GM18508 (cell line): ENCODE measurements around the gene FLCN.
"Not testable (repeated sequence)": the region's sequence is repeated elsewhere in the genome, so short reads cannot be mapped to it uniquely, and the experiment has no call there.

ENCODE experiments used
- ATAC-seq: cut with Tn5 transposase; IDR thresholded peaks from one replicate; pipeline ENCODE4 v1.9.1; 2021; ENCODE audit warnings: moderate number of reproducible peaks; ENCODE audit not compliant: insufficient read depth, unreplicated experiment

The FLCN gene

DNA sequence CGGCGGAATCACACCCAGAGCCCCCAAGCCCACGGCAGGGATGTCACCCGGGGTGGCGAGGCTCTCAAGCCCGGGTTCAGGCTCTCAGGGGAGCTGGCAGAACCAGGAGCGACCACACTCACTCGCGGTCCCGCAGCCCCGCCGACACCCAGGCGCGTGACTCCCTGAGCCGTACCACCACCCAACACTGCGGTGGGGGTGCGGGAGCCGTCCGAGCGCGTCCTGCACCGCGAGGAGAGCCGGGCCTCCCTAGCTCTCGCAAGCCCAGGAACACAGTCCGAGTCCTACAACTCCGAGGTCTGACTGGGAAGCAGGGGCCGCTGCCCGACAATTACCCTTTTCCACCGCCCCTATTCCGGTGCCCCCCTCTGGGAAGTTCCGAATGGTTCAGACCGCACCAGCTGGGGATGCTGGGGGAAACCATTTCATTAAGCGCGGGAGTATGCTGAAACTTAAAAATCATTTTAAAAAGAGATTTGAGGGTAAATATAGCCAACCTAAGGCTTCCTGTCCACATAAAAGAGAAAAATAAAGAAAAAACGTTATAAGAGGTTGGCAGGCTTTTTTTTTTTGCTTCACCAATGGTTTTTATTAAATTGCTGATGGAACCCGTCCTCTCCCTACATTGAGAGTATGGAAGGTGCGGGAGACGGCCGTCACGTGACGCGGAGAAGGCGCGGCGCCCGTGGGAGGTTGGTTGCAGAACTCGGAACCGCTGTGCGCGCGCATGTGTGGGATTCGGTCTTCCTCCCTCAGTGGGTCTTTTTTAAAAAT, at the start of gene FLCN:
FLCN (minus strand) TSS at position 143 of the 774 bp plus-strand sequence. CDS start 9,031 bp downstream, outside the sequence.
- ATAC-seq, result peak; percentile 48

GRCh38 chr17:17285951-17286350, 49.0 kb upstream of the FLCN start:
- no peak for ATAC-seq

DNA sequence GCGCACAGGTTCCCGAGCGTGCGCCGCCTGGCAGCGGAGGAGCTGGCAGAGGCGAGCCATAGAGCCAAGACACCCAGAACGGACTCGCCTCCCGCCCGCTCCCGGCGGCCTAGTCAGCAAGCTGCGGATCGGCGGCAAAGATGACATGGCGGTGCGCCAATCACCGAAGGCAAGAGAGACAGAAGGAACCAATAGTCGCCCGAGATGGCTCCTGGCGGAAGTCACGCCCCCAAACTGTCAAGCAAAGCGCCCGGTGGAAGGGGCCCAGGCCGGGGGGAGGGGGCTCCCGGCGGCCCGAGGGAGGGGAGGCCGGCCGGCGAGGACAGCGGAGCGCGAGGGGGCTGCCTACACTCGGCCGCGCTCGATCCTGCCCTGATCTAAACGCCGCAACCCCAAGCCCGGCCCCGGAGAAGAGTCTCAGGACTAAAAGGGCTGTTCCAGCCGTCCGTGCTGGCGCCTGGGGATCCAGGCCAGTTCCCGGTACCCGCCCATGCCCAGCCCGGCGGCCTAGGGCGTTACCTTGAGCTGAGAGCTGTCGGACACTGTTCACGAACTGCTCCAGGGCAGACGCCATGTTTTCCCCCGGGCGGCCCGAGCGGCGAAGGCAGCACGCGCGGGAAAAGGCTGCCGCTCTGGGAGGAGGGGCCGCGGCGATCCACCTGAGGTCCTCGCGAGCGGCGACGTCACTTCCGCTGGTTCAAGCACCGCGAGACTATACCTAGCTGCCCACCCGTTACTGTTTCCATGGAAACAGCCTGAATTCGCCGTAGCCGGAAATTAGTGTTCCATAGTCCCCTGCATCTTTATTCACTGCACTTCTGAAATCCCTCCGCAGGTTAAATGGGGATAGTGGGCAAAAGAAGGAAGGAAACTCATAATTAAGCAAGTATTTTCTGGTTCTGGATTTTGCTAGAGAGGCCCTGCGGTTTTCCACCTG, 43.9 kb upstream of the FLCN start, which contains the start of gene COPS3:
COPS3 (minus strand) TSS at position 634 of the 937 bp plus-strand sequence; CDS start at position 574, 60 bp downstream.
- peak; percentile 73 for ATAC-seq

- no peak for ATAC-seq
These were observed 42.3 kb upstream of the FLCN start for GRCh38 chr17:17279316-17279715.

DNA sequence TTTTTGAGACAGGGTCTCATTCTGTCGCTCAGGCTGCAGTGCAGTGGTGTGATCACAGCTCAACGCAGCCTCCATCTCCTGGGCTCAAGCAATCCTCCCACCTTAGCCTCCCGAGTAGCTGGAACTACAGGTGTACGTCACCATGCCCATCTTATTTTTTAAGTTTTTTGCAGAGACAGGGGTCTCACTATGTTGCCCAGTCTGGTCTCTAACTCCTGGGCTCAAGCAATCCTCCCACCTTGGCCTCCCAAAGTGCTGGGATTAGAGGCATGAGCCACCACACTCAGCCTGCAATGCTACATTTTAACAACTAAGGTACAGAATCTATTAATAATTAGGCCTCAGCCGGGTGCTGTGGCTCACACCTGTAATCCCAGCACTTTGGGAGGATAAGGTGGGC, 40.5 kb upstream of the FLCN start:
- not testable (repeated sequence) for ATAC-seq

DNA sequence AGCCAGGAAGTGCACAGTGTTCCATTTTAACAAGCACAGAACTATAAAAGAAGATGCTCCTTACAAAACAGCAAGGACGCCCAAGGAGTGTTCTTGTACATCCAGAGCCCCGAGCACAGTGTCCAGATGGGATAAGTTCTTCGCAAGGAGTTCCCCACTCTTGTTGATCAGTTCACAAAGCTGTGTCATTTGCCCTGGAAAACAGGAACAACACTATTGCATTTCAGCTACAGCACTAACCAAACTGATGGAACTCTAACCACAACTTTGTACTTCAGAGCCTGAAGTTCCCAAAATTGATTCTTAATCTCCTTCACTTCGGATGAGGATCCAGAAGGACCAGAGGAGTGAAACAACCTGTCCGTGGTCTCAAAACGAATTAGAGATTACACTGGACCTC, 39.0 kb upstream of the FLCN start:
- ATAC-seq, result no peak

DNA sequence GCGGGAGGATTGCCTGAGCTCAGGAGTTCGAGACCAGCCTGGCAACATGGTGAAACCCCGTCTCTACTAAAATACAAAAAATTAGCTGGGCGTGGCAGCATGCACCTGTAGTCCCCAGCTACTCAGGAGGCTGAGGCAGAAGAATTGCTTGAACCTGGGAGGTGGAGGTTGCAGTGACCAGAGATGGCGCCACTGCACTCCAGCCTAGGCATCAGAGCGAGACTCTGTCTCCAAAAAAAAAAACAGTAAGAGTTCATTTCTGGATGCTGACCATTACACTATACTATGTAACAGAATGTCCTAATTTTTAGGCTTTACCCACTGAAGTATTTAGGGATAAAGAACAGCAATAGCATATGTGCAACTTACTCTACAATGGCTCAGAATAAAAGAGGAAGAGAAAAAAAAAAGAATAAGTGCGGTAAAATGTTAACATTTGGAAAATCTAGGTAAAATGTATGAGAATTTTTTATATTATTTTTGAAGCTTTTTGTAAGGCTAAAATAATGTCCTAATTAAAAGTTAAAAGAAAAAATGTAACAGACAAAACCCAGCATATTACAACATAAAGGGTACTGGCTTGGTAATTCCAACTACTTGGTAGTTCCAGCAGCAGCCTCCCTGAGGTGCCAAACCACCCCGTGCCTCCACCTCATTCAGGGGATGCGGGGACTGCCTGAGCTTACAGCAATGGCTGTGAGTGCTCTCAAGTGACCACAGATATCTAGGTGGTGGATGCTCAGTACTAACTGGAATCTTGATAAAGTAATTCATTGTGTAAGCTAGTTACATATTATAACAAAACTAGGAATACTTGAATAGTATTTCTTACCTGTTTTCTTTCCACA, 33.2 kb upstream of the FLCN start:
- ATAC-seq, result no peak

GRCh38 chr17:17264430-17264829, 27.5 kb upstream of the FLCN start:
- ATAC-seq, result no peak

- ATAC-seq, result no peak
These were observed 22.0 kb upstream of the FLCN start for GRCh38 chr17:17258998-17259397.

DNA sequence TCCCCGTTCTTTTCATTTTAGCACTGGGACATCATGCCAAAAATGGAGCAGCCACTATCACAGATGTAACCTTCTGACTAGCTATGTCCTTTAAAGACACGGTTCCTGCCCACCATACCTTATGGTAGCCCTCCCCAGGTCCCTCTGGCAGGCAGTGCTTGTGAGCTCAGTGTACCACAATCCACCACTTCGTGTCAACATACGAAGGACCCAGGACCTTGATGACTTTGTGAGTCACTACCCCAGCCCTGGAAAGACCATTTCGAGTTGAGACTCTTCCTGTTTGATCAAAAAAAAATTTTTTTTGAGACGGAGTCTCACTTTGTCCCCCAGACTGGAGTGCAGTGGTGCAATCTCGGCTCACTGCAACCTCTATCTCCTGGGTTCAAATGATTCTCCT, 21.0 kb upstream of the FLCN start:
- ATAC-seq, result no peak

DNA sequence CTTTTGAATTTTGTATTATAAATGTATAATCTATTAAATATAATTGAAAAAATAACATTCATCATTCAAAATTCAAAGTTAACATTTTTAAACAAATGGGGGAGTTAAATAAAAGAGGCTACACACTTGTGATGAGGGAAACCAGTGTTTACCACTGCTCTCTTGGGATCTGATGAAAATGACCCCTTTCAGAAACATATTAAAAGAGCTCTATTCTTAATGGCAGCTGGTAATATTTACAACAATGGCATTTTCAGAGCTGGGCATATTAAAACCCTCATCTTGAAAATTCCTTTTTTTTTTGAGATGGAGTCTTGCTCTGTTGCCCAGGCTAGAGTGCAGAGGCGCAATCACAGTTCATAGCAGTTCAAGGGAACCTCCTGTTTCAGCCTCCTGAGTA, 19.3 kb upstream of the FLCN start:
- no peak for ATAC-seq

DNA sequence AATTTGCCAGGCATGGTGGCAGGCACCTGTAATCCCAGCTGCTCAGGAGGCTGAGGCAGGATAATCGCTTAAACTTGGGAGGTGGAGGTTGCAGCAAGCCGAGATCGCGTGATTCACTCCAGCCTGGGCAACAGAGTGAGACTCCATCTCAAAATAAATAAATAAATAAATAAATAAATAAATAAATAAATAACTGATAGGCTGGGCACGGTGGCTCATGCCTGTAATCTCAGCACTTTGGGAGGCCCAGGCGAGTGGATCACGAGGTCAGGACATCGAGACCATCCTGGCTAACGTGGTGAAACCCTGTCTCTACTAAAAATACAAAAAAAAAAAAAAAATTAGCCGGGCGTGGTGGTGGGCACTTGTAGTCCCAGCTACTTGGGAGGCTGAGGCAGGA, 18.7 kb upstream of the FLCN start:
- ATAC-seq, result not testable (repeated sequence)

DNA sequence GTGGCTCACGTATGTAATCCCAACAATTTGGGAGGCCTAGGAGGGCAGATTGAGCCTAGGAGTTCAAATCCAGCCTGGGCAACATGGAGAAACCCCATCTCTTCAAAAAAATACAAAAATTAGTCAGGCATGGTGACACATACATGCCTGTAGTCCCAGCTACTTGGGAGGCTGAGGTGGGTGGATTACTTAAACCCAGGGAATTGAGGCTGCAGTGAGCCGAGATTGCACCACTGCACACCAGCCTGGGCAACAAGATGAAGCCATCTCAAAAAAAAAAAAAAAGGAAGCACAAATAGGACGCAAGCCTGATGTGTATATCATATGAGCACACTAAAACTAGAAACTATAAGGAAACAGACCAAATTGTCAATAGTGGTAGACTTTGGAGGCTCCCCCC, 17.1 kb upstream of the FLCN start:
- ATAC-seq, result no peak

- ATAC-seq, result no peak
These were observed 16.4 kb upstream of the FLCN start for GRCh38 chr17:17253406-17253805.

DNA sequence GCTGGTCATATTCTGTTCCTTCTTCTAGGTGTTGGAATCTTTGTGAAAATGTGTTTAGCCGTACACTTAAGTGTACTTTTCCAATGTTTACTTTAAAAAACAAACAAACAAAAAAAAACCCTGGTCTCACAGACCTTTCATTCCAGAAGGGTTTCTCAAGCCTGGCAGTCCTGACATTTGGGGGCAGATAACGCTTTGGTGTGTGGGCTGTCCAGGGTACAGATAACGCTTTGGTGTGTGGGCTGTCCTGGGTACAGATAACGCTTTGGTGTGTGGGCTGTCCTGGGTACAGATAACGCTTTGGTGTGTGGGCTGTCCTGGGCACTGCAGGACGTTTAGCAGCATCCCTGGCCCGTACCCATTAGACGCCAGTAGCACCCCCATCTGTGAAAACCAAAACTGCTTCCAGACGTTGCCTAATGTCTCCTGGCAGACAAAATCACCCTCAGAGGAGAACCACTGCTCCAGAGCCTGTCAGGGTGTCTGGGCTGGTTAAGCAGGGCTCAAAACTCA, 15.2 kb upstream of the FLCN start:
- ATAC-seq, result no peak

GRCh38 chr17:17246879-17247278, 9.9 kb upstream of the FLCN start:
- no peak for ATAC-seq

DNA sequence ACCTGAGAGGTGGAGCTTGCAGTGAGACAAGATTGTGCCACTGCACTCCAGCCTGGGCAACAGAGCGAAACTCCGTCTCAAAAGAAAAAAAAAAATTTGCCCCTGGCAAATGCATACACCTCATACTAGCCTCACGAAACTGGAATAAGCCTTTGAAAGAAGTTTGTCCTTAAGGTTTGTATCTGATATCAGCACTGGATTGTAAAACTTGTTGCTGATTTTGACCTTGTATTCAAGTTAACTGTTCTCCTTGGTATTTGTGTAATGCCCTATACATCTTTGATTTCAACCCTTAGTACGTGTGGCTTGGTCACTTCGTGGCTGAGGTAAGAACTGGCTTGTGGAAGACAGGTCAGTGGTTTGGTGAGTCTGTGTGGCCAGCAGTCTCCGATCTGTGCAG, 6.2 kb upstream of the FLCN start:
- ATAC-seq, result no peak

DNA sequence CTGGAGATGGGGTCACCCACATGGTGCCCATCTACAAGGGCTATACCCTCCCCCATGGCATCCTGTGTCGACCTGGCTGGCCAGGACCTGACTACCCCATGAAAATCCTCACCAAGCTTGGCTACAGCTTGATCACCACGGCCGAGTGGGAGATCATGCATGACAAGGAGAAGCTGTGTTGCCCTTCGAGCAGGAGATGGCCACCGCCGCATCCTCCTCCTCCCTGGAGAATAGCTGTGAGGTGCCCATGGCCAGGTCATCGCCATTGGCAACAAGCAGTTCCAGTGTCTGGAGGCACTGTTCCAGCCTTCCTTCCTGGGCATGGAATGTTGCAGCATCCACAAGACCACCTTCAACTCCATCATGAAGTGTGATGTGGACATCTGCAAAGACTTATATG, 5.3 kb upstream of the FLCN start:
- no peak for ATAC-seq

- ATAC-seq, result no peak
These were observed 4.7 kb upstream of the FLCN start for GRCh38 chr17:17241656-17242055.

DNA sequence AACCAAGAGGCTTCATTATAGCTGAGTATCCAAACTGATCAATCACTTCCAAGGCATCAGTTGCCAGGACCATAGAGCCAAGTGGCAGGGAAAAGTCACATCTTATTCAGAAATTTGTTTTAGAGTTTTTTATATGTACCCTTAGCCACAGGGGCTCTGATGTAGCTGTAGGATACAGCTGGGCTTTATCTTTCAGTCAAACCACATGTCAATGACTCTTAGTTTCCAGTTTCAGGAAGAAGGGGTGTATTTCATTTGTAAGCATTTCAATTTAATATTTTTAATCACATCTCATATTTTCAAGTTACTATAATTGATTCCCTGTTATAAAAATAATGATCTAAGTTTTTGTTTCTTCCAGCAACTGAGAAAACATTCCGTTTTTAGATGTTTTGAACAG, 2.9 kb upstream of the FLCN start:
- ATAC-seq, result no peak
